Ishikawa (cell line): ENCODE results near the gene C5orf58.

ENCODE experiments used
- CEBPB ChIP-seq: IDR thresholded peaks from 2 replicates; pipeline ENCODE4 v1.6.1; 2012
- CREB1 ChIP-seq: IDR thresholded peaks from 2 replicates; pipeline ENCODE4 v1.6.1; 2012; ENCODE audit warnings: low read depth
- EGR1 ChIP-seq: IDR thresholded peaks from 2 replicates; pipeline ENCODE4 v1.6.1; 2012
- EP300 ChIP-seq: IDR thresholded peaks from 2 replicates; pipeline ENCODE4 v1.6.1; 2012; ENCODE audit warnings: borderline replicate concordance
- FOXM1 ChIP-seq: IDR thresholded peaks from 2 replicates; pipeline ENCODE4 v1.6.1; 2012; ENCODE audit warnings: low read depth, borderline replicate concordance
- MAX ChIP-seq: IDR thresholded peaks from 2 replicates; pipeline ENCODE4 v1.6.1; 2012
- NFIC ChIP-seq: IDR thresholded peaks from 2 replicates; pipeline ENCODE4 v1.6.1; 2012
- RAD21 ChIP-seq: IDR thresholded peaks from 2 replicates; pipeline ENCODE4 v1.6.1; 2012; ENCODE audit warnings: low read depth
- REST ChIP-seq: IDR thresholded peaks from 2 replicates; pipeline ENCODE4 v1.6.1; 2012; ENCODE audit warnings: low read depth, mild to moderate bottlenecking
- TAF1 ChIP-seq: IDR thresholded peaks from 2 replicates; pipeline ENCODE4 v1.6.1; 2012; ENCODE audit warnings: low read depth, mild to moderate bottlenecking
- TCF12 ChIP-seq: IDR thresholded peaks from 2 replicates; pipeline ENCODE4 v1.6.1; 2012; ENCODE audit warnings: low read depth
- TEAD4 ChIP-seq: IDR thresholded peaks from 2 replicates; pipeline ENCODE4 v1.6.1; 2012
- USF1 ChIP-seq: IDR thresholded peaks from 2 replicates; pipeline ENCODE4 v1.6.1; 2012
- YY1 ChIP-seq: IDR thresholded peaks from 2 replicates; pipeline ENCODE4 v1.6.1; 2012; ENCODE audit warnings: low read depth
- ZBTB7A ChIP-seq: IDR thresholded peaks from 2 replicates; pipeline ENCODE4 v1.6.1; 2012; ENCODE audit warnings: low read depth

The C5orf58 gene

GRCh38 chr5:170228762-170229435 lies 3.9 kb upstream of the C5orf58 start:
- TF ChIP-seq CREB1 (no peak), TAF1 (no peak), MAX (no peak), RAD21 (no peak), EP300 (no peak)

GRCh38 chr5:170233358-170233892 lies 640 bp downstream of the C5orf58 start:
- TF ChIP-seq CREB1 (no peak), EGR1 (peak; percentile 34; the same call in 1 of the 2 replicates)

GRCh38 chr5:170235876-170236864 lies 3.4 kb downstream of the C5orf58 start:
- TF ChIP-seq RAD21 (no peak), TCF12 (no peak), YY1 (no peak), ZBTB7A (no peak), TAF1 (no peak), FOXM1 (no peak)

GRCh38 chr5:170238456-170239196 lies 5.8 kb downstream of the C5orf58 start:
- TF ChIP-seq RAD21, result no peak
- no peak for TF ChIP-seq MAX
- TF ChIP-seq CREB1, result no peak
- TF ChIP-seq NFIC, result no peak
- TF ChIP-seq EP300, result no peak
- no peak for TF ChIP-seq FOXM1
- no peak for TF ChIP-seq YY1

GRCh38 chr5:170246126-170246870 lies 13.5 kb downstream of the C5orf58 start:
- TF ChIP-seq NFIC (no peak), RAD21 (no peak), REST (no peak), FOXM1 (no peak), USF1 (no peak), TCF12 (no peak), CREB1 (no peak), EP300 (no peak), ZBTB7A (no peak), MAX (no peak), TEAD4 (no peak), TAF1 (no peak), YY1 (no peak), CEBPB (no peak), EGR1 (no peak)

GRCh38 chr5:170247363-170247762 lies 14.6 kb downstream of the C5orf58 start:
- no peak for TF ChIP-seq MAX
- TF ChIP-seq CEBPB, result no peak
- no peak for TF ChIP-seq RAD21
- TF ChIP-seq YY1, result no peak
- TF ChIP-seq CREB1, result no peak
- TF ChIP-seq TCF12, result no peak
- TF ChIP-seq NFIC, result no peak
- TF ChIP-seq REST, result no peak
- TF ChIP-seq FOXM1, result no peak
- no peak for TF ChIP-seq EGR1
- no peak for TF ChIP-seq USF1
- TF ChIP-seq ZBTB7A, result no peak
- no peak for TF ChIP-seq TAF1
- TF ChIP-seq TEAD4, result no peak
- no peak for TF ChIP-seq EP300
